Thymus (tissue), 14 donors: Measurements from ENCODE around the gene TLR2. TPM values are rescaled to one million over a fixed set of nuclear protein-coding genes. Genes with fewer than 3 reads are reported as not detected.

Experiments used
- DNase-seq, 9 donors: peaks; one replicate each; pipeline ENCODE4 v3.0.0-alpha.2; 2013; ENCODE audit warnings: low spot score in 9 of 9, low read depth in 6 of 9, missing footprints in 1 of 9
- H3K27ac ChIP-seq, 2 donors: one replicate each; pipeline ENCODE4 v1.5.1; 2013; ENCODE audit warnings: control low read depth in 1 of 2, low read depth in 1 of 2, low read length in 1 of 2, mild to moderate bottlenecking in 1 of 2, moderate library complexity in 1 of 2
- H3K27me3 ChIP-seq, 2 donors: one replicate each; pipeline ENCODE4 v1.5.1; 2013; ENCODE audit warnings: low read length in 1 of 2; ENCODE audit not compliant: control insufficient read depth in 2 of 2, insufficient read depth in 1 of 2
- H3K36me3 ChIP-seq, 2 donors: one replicate each; pipeline ENCODE4 v1.5.1; 2013; ENCODE audit warnings: low read length in 1 of 2, mild to moderate bottlenecking in 1 of 2, moderate library complexity in 1 of 2; ENCODE audit not compliant: control insufficient read depth in 2 of 2, insufficient read depth in 2 of 2
- H3K4me1 ChIP-seq, 2 donors: one replicate each; pipeline ENCODE4 v1.5.1; 2013; ENCODE audit warnings: low read length in 2 of 2; ENCODE audit not compliant: control insufficient read depth in 2 of 2, insufficient read depth in 2 of 2
- H3K4me3 ChIP-seq, 2 donors: one replicate each; pipeline ENCODE4 v1.5.1; 2013; ENCODE audit warnings: low read length in 2 of 2, control low read depth in 1 of 2, mild to moderate bottlenecking in 1 of 2
- H3K9me3 ChIP-seq, 2 donors: one replicate each; pipeline ENCODE4 v1.5.1; 2013; ENCODE audit warnings: low read length in 1 of 2, mild to moderate bottlenecking in 1 of 2; ENCODE audit not compliant: control insufficient read depth in 2 of 2, insufficient read depth in 1 of 2
- WGBS: extraction: QIAGEN DNeasy Blood & Tissue Kit; methylation state at CpG from one replicate; pipeline ENCODE4 v1.1.7; 2013; 5-methylcytosine and 5-hydroxymethylcytosine counted together
- long read RNA-seq, 10 donors: transcript quantifications; one replicate each; lab custom pipeline, GENCODE V29; 2026
- polyA plus RNA-seq: library from polyadenylated mRNA; stranded (reverse); fragments of 200-250 nt; gene quantifications from one replicate; pipeline ENCODE4 v1.2.3, GENCODE V29; 2013
- total RNA-seq: library from RNA; stranded (reverse); fragments of 120-200 nt; gene quantifications from one replicate; pipeline ENCODE4 v1.2.4, GENCODE V29; 2013
- donor health status: healthy.

TLR2 gene, protein sequence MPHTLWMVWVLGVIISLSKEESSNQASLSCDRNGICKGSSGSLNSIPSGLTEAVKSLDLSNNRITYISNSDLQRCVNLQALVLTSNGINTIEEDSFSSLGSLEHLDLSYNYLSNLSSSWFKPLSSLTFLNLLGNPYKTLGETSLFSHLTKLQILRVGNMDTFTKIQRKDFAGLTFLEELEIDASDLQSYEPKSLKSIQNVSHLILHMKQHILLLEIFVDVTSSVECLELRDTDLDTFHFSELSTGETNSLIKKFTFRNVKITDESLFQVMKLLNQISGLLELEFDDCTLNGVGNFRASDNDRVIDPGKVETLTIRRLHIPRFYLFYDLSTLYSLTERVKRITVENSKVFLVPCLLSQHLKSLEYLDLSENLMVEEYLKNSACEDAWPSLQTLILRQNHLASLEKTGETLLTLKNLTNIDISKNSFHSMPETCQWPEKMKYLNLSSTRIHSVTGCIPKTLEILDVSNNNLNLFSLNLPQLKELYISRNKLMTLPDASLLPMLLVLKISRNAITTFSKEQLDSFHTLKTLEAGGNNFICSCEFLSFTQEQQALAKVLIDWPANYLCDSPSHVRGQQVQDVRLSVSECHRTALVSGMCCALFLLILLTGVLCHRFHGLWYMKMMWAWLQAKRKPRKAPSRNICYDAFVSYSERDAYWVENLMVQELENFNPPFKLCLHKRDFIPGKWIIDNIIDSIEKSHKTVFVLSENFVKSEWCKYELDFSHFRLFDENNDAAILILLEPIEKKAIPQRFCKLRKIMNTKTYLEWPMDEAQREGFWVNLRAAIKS
- 6.7 TPM for total RNA-seq
- polyA plus RNA-seq = 13.6 TPM
- long read RNA-seq, donor 1, full-length matches to known transcripts = 1 of 1 reads
- long read RNA-seq, donor 1, partial matches to known transcripts = 0 of 1 reads
- long read RNA-seq, donor 1, other reads (novel, unspliced or antisense) = 0 of 1 reads
- long read RNA-seq, donor 2 = 0 reads
- long read RNA-seq, donor 3, full-length matches to known transcripts = 1 of 1 reads
- long read RNA-seq, donor 3, partial matches to known transcripts = 0 of 1 reads
- long read RNA-seq, donor 3, other reads (novel, unspliced or antisense) = 0 of 1 reads
- long read RNA-seq, donor 4, full-length matches to known transcripts = 3 of 3 reads
- long read RNA-seq, donor 4, partial matches to known transcripts = 0 of 3 reads
- long read RNA-seq, donor 4, other reads (novel, unspliced or antisense) = 0 of 3 reads
- long read RNA-seq, donor 5, full-length matches to known transcripts = 8 of 8 reads
- long read RNA-seq, donor 5, partial matches to known transcripts = 0 of 8 reads
- long read RNA-seq, donor 5, other reads (novel, unspliced or antisense) = 0 of 8 reads
- long read RNA-seq, donor 6, full-length matches to known transcripts = 3 of 3 reads
- long read RNA-seq, donor 6, partial matches to known transcripts = 0 of 3 reads
- long read RNA-seq, donor 6, other reads (novel, unspliced or antisense) = 0 of 3 reads
- long read RNA-seq, donor 7, full-length matches to known transcripts = 2 of 2 reads
- long read RNA-seq, donor 7, partial matches to known transcripts = 0 of 2 reads
- long read RNA-seq, donor 7, other reads (novel, unspliced or antisense) = 0 of 2 reads
- long read RNA-seq, donor 8, full-length matches to known transcripts = 1 of 1 reads
- long read RNA-seq, donor 8, partial matches to known transcripts = 0 of 1 reads
- long read RNA-seq, donor 8, other reads (novel, unspliced or antisense) = 0 of 1 reads
- long read RNA-seq, donor 9, full-length matches to known transcripts = 1 of 1 reads
- long read RNA-seq, donor 9, partial matches to known transcripts = 0 of 1 reads
- long read RNA-seq, donor 9, other reads (novel, unspliced or antisense) = 0 of 1 reads
- long read RNA-seq, donor 10, full-length matches to known transcripts = 2 of 2 reads
- long read RNA-seq, donor 10, partial matches to known transcripts = 0 of 2 reads
- long read RNA-seq, donor 10, other reads (novel, unspliced or antisense) = 0 of 2 reads

DNA sequence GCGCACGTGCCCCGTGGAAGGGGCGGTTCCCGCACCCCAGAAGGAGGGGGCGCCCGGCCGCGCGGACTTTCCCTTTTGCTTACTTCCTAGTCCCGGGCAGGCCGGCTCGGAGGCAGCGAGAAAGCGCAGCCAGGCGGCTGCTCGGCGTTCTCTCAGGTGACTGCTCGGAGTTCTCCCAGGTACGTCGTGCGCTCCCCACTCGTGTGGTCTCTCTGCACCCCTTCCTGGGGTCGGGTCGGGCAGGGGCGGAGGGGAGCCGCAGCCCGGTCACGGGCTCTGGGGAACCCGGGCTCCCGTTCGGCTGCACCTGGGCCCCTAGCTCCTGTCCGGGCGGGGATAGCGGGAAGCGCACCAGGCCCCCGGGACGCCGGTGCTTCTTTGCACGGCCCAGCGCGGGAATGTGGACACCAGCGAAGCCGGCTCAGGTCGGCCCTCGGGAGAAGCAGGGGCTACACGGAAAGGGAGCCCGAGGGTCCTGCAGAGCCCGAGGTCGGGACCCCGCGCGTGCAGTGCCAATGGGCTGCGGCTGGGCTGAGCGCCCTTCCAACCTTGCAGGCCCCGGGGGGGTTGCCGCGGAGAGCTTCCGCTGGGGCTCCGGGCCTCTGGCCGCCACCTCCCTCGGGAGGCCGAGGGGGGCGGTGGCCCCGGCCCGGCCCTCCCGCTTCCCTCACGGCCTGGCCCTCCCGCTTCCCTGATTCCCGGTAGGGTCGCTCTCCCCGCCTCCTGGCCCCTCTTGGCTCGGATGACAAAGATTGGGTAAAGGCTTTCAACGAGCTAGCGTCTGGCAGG is at the start of gene TLR2:
Gene TLR2 (plus strand): TSS at position 99 of the 789 bp plus-strand sequence. CDS start 18,628 bp downstream, outside the sequence.
- DNase-seq = peak in 4 of 9 donors; percentile 12 to 56 (median 30)
- Histone ChIP-seq H3K4me3 (peak within 1 kb of the TSS; percentile 44 to 55), H3K27ac (no peak within 1 kb of the TSS), H3K4me1 (peaks cover 5 to 14% of the 10 kb centered on the region in 2 donors), H3K9me3 (peaks cover 0 to 11% of the 10 kb centered on the region in 2 donors), H3K27me3 (peaks cover 24 to 43% of the 10 kb centered on the region in 2 donors), H3K36me3 (peaks cover 0 to 3% of the 10 kb centered on the region in 2 donors)
- WGBS = under 1% methylated on average over 75 of the region's 75 CpGs

DNA sequence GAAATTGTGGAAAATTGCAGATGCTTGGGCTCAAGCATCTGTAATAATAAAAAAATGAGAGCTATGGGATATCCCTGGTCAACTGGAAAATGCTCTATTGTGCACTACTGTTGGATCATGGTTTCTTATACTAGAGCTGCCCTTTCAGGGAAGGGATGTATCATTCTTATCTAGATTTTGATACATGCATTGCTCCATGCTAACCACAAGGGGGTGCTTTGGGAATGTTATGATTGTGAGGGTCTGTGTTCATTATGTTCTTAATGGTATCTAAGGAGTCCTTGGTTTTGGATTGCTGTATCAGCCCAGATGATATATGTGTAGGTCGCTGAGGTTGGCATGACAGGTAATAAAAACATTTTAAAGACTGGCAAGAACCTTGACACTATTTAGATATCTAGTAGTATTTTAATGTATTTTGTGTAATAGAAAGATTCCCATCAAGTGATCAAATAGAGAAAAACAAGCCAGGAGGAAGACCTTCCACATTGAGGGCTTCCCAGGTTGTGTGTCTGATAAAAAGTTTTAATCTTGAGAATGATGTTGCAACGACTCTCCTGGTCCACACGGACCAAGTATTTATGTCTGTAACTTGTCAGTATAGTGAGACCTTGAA is 49.2 kb upstream of the TLR2 start:
- 96% methylated on average over 3 of the region's 3 CpGs for WGBS
- Histone ChIP-seq H3K36me3 (peaks cover 65 to 84% of the 10 kb centered on the region in 2 donors), H3K27me3 (no peaks in the 10 kb centered on the region), H3K9me3 (no peaks in the 10 kb centered on the region), H3K4me3 (no peak overlapping the region), H3K4me1 (peaks cover 0 to 3% of the 10 kb centered on the region in 2 donors), H3K27ac (no peak overlapping the region)
- peak in 1 of 9 donors; percentile 33 for DNase-seq

GRCh38 chr4:153635846-153636245 is 48.2 kb upstream of the TLR2 start:
- no peak overlapping the region for H3K4me3 ChIP-seq
- peaks cover 55 to 74% of the 10 kb centered on the region in 2 donors for H3K36me3 ChIP-seq
- DNase-seq = no peak
- peaks cover 0 to 3% of the 10 kb centered on the region in 2 donors for H3K4me1 ChIP-seq
- H3K27me3 ChIP-seq = no peaks in the 10 kb centered on the region
- no peaks in the 10 kb centered on the region for H3K9me3 ChIP-seq
- 93% methylated on average over 6 of the region's 6 CpGs for WGBS
- no peak overlapping the region for H3K27ac ChIP-seq

GRCh38 chr4:153637201-153637600 is 46.9 kb upstream of the TLR2 start:
- Histone ChIP-seq H3K27ac (no peak overlapping the region), H3K27me3 (no peaks in the 10 kb centered on the region), H3K4me3 (no peak overlapping the region), H3K9me3 (no peaks in the 10 kb centered on the region), H3K4me1 (peaks cover 0 to 3% of the 10 kb centered on the region in 2 donors), H3K36me3 (peaks cover 41 to 61% of the 10 kb centered on the region in 2 donors)
- 77% methylated on average over 3 of the region's 3 CpGs for WGBS
- no peak for DNase-seq

DNA sequence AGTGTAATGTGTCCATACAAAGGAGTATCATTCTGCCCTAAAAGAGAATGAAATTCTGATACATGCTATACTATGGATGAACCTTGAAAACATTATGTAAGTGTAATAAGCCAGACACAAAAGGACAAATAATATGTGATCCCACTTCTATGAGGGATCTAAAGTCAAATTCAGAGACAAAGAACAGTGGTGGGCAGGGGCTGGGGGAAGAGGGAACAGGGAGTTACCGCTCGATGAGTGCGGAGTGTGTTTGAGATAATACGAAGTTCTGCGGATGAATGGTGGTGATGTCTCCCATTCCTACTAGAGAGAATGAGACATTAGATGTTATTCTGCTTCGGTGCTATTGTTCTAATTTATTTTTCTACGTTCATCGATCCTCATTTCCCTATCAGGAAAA is 46.1 kb upstream of the TLR2 start:
- peaks cover 35 to 53% of the 10 kb centered on the region in 2 donors for H3K36me3 ChIP-seq
- peaks cover 0 to 3% of the 10 kb centered on the region in 2 donors for H3K4me1 ChIP-seq
- no peak overlapping the region for H3K4me3 ChIP-seq
- 98% methylated on average over 8 of the region's 8 CpGs for WGBS
- DNase-seq = no peak
- H3K27ac ChIP-seq = no peak overlapping the region
- no peaks in the 10 kb centered on the region for H3K9me3 ChIP-seq
- no peaks in the 10 kb centered on the region for H3K27me3 ChIP-seq

- no peak overlapping the region for H3K27ac ChIP-seq
- 95% methylated on average over 3 of the region's 3 CpGs for WGBS
Observed at GRCh38 chr4:153638999-153639398, 45.1 kb upstream of the TLR2 start.

More at GRCh38 chr4:153638999-153639398, 45.1 kb upstream of the TLR2 start:
- Histone ChIP-seq H3K4me1 (peaks cover 0 to 3% of the 10 kb centered on the region in 2 donors), H3K36me3 (peaks cover 30 to 45% of the 10 kb centered on the region in 2 donors), H3K27me3 (no peaks in the 10 kb centered on the region), H3K4me3 (no peak overlapping the region), H3K9me3 (no peaks in the 10 kb centered on the region)
- DNase-seq = no peak
